GM21447 (cell line): ENCODE results near the gene RAB29.

Experiments
- ATAC-seq: cut with Tn5 transposase; IDR thresholded peaks from one replicate; pipeline ENCODE4 v1.9.1; 2021; ENCODE audit not compliant: unreplicated experiment

Gene RAB29

GRCh38 chr1:205797168-205797567 lies 21.9 kb upstream of the RAB29 start:
- no peak for ATAC-seq

DNA sequence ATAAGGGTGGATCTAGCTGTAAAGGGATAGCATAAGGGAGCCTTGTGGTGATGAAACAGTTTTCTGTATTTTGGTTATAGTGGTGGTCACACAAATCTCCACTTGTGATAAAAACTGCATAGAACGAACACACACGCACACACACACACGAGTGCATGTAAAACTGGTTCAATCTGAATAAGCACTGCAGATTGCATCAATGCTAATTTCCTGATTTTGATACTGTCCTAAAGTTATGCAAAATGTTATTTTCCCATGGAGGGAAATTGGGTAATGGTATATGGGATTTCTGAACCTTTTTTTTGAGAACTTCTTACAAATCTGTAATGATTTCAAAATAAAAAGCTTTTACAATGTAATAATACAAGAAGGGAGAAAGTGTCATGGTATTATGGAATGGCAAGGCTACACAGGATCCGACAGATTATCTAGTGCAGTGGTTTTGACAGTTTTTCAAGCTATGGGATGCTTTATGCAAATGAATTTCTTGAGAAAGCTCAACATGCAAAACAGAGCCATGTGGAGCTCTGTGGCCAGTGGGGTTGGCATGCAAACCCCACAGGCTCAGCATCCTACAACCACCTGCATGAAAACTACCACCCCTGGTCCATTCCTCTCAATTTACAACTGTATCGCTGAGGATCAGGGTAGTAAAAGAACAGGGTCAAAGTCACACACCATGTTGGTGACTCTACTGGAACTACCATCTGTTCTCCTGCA lies 18.9 kb upstream of the RAB29 start:
- no peak for ATAC-seq

GRCh38 chr1:205792961-205793673 lies 17.8 kb upstream of the RAB29 start:
- no peak for ATAC-seq

DNA sequence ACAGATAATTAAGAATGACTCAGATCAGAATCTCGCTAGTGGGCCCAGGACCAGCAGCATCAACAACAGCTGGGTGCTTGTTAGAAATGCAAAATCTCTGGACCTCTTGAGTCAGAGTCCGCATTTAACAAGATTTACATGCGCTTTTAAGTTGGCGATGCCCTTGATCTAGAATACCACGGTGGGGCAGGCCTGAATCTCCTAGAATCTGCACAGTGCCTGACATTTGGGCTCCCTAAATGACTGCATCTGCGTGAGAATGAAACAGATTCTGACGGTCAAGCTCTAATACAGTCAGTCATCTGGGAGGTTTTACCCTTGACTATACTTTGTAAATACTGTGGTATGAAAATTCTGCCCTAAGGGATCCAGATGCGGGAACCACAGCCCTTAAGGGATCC lies 17.2 kb upstream of the RAB29 start:
- no peak for ATAC-seq

DNA sequence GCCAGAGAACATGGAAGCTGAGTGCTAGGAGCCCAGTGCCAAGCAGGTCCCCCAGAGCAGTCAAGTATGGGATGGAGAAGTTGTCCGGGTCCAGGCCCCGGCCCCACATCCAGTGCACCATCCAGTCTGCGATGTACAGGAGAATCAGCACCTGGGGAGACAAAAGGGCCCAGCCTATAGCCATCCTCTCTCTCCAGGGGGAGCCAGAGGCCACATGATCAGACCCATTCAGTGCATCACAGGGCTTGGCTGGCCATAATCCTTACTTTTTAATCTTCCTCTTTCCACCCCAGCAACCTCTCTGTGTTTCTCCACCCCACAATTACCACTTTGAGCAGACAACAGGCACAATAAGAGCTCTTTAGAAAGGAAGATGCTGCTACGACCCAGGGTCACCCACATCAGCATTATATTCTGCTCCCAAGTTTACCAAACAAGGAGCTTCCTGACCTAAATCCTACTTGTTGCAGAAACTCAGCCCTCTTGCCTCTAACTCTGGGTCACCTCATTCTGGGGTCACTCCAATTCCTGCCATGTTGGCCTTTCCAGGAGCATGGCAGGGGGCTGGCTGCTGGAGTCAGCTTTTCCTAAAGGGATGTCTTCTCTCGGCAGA lies 16.4 kb upstream of the RAB29 start:
- no peak for ATAC-seq

DNA sequence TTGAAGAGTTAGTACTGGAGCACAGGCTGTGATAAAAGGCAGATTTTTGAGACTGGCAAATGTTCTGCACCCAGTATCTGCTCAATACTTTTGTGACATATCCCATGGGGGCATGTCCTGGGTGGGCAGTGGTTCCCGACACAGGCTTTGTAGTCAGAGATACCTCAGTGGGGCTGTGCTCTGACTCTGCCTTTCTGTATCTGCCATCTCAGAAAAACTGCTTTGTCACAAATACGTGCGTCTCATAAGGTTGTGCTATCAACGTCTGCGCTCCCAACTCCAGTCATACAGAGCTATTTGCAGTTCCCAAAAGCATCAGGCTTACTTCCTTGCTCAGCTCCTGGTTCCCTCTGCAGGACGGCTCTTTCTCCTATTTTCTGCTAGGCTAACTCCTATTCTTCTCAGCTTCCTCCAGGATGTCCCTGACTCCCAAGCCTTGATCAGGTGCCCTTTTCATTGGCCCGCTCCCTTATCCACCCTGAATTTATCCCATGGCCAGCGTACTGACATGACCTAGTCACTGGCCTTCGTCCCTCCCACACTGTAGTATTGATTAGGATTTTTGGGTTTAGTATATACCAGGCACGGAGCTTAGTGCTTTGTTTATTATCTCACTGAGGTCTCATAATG lies 12.1 kb upstream of the RAB29 start:
- ATAC-seq, result no peak

DNA sequence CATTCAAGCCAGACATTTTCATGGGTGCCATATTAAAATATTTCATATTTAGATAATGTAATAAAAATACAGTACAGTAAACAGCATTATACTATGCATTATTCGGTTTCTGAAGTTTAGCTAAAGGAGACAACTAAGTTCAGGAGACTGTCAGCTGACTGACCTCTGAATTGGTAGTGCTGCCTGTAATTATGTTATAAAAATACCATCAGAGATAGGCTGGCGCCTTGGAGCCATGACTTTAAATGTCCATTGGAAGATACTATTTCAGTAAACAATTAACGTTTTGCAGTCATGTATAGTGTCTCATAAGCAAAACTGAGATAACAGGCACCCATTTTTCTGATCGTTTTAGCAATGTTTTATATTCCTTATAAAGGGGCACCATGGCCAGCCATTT lies 11.3 kb upstream of the RAB29 start:
- ATAC-seq, result no peak

GRCh38 chr1:205785446-205785845 lies 10.2 kb upstream of the RAB29 start:
- ATAC-seq, result no peak

DNA sequence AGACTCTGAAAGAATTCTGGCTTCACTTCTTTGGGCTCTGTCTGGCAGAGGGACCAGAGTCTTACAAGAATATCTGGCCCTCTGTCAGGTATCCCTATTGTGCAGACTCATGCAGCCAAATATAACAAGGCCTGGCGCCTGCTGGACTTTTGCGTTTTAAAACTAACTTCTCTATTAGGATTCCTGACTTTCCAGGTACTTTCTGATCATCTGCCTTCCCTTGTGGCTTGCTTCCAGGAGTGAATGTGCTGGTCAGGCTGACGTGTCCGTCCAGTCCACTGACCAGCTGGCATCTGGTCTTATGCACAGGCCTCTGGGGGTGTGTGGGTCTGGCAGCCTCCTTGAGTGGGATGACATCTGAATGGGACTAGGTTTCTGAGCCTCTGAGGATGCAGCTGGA lies 8.6 kb upstream of the RAB29 start:
- ATAC-seq, result no peak

GRCh38 chr1:205783433-205783795 lies 8.1 kb upstream of the RAB29 start:
- no peak for ATAC-seq

- no peak for ATAC-seq
These were observed 7.5 kb upstream of the RAB29 start for GRCh38 chr1:205782627-205783432.

DNA sequence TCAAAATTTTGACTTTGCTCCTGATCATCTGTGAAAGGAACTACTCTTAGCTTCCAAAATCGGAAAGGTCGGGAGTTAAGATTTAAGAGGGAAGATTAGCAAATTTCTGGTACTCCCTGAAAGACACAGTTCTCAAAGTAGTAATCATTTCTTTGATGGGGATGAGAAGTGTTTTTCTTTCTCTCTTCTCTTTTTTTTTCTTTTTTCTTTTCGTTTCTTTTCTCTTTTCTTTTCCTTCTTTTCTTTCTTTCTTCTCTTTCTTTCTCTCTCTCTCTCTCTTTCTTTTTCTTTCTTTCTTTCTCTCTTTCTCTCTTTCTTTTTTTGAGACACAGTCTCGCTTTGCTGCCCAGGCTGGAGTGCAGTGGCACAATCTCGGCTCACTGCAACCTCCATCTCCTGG lies 5.1 kb upstream of the RAB29 start:
- ATAC-seq, result no peak

GRCh38 chr1:205777994-205778393 lies 2.7 kb upstream of the RAB29 start:
- no peak for ATAC-seq

- ATAC-seq, result no peak
These were observed 405 bp upstream of the RAB29 start for GRCh38 chr1:205775717-205776056.

- peak; percentile 36 for ATAC-seq
These were observed 876 bp downstream of the RAB29 start for GRCh38 chr1:205774198-205775014.

DNA sequence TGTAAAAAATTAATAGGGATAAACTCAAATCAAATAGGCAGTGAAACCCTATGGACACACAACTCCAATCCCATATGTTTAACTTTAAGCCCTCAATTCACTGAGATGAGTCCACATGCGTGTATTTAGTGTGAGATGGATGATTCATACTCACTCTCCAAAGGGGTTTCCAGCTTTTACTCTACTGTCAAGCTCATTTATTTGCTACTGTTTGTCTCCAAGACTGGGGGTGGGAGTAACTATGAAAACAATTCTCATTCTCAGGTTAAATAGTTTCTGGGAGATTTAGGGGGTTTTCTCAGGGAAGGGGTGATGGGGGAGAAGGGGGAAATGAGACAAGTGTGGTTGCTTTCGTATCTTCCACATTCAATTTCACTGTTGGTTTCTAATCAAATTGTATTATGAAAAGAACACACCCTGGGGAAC lies 2.7 kb downstream of the RAB29 start:
- no peak for ATAC-seq

- no peak for ATAC-seq
These were observed 4.7 kb downstream of the RAB29 start for GRCh38 chr1:205770618-205771017.

- ATAC-seq, result no peak
These were observed 5.5 kb downstream of the RAB29 start for GRCh38 chr1:205769641-205770365.

DNA sequence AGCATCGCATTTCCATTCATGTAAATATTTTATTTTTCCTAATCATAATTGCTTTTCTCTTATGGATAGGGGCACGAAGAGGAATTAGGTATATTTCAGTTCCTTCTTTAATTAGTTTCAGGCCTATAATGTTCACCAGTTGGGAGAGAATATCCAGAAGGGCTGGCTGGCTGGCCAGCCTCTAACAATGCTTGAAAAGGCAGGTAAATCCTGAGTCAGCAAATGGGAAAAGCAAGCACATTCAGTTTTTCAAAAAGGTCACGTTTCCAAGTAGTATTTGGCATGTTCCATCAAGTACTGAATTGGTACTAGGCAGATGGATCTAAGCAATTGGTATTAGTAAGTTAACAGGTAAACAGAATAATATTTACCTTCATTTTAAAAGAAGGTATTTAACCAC lies 8.0 kb downstream of the RAB29 start:
- no peak for ATAC-seq

- no peak for ATAC-seq
These were observed 8.7 kb downstream of the RAB29 start for GRCh38 chr1:205766570-205766969.
